Aorta (tissue), 5 donors: ENCODE results near the gene NFKBIZ. TPM values are rescaled to one million over a fixed set of nuclear protein-coding genes. Genes with fewer than 3 reads are reported as not detected.

Source experiments
- ATAC-seq: fragments of 200-7000 bp; cut with Tn5 transposase; one replicate; pipeline ENCODE4 v1.9.1; 2022; ENCODE audit warnings: moderate library complexity; ENCODE audit not compliant: low FRiP score
- DNase-seq, 2 donors: peaks; one replicate each; pipeline ENCODE4 v3.0.0-alpha.2; 2020
- H3K27ac ChIP-seq, 2 donors: one replicate each; pipeline ENCODE4 v1.5.1; 2013; ENCODE audit warnings: low read length in 2 of 2, mild to moderate bottlenecking in 2 of 2, moderate library complexity in 2 of 2, control low read depth in 1 of 2, inconsistent platforms in 1 of 2, low read depth in 1 of 2
- H3K27me3 ChIP-seq, 2 donors: one replicate each; pipeline ENCODE4 v1.6.1; 2013; ENCODE audit warnings: control low read depth in 1 of 2, low read length in 1 of 2, mild to moderate bottlenecking in 1 of 2, moderate library complexity in 1 of 2; ENCODE audit not compliant: insufficient read depth in 2 of 2, control insufficient read depth in 1 of 2
- H3K36me3 ChIP-seq, 2 donors: one replicate each; pipeline ENCODE4 v1.6.1; 2013; ENCODE audit warnings: control low read depth in 1 of 2, low read length in 1 of 2, mild to moderate bottlenecking in 1 of 2; ENCODE audit not compliant: insufficient read depth in 2 of 2, control insufficient read depth in 1 of 2
- H3K4me1 ChIP-seq, 2 donors: one replicate each; pipeline ENCODE4 v1.6.1; 2013; ENCODE audit warnings: low read length in 2 of 2, control low read depth in 1 of 2, mild to moderate bottlenecking in 1 of 2, moderate library complexity in 1 of 2; ENCODE audit not compliant: insufficient read depth in 2 of 2, control insufficient read depth in 1 of 2
- H3K4me3 ChIP-seq, 2 donors: one replicate each; pipeline ENCODE4 v1.5.1; 2013; ENCODE audit warnings: low read length in 2 of 2, control low read depth in 1 of 2, mild to moderate bottlenecking in 1 of 2
- H3K9me3 ChIP-seq: one replicate; pipeline ENCODE4 v1.6.1; 2013; ENCODE audit warnings: mild to moderate bottlenecking, low read length; ENCODE audit not compliant: control insufficient read depth
- WGBS, 2 donors: extraction: QIAGEN DNeasy Blood & Tissue Kit; methylation state at CpG; one replicate each; pipeline ENCODE4 v1.1.7; 2013; 5-methylcytosine and 5-hydroxymethylcytosine counted together
- intact Hi-C, 2 donors: fragments of 100-400 bp; cut with DNase I; formaldehyde crosslinking; loops; one replicate each; pipeline versions ENCODE4 v1.14.2 to v1.15.0; 2022
- polyA plus RNA-seq, 2 donors: library from polyadenylated mRNA; stranded (reverse); fragments of 200-250 nt; gene quantifications; one replicate each; pipeline ENCODE4 v1.2.3, GENCODE V29; 2013
- total RNA-seq, 2 donors: library from RNA; stranded (reverse); fragmentation: NEBNext Ultra II Directional; extraction: Animal tissue kit (Norgen Biotek cat#: 25700); gene quantifications; one replicate each; pipeline ENCODE4 v1.2.1, GENCODE V29; 2021
- donor health status: healthy with polysubstance abuse.
- donor health status: Bipolar disorder and iron deficiency.
- donor health status: DM: no; HTN: no; CAD: no.
- donor health status: DM: no; HTN: no; CAD: no.
- donor health status: DM: yes; HTN: yes; CAD: no.

Gene NFKBIZ
- total and polyA plus RNA-seq, 4 donors: 6.5 to 198 (median 87.3) TPM

- no peak for DNase-seq
- Histone ChIP-seq H3K4me3 (peak overlapping the region; percentile 77 to 100), H3K36me3 (peaks cover 11 to 13% of the 10 kb centered on the region in 2 donors), H3K4me1 (peaks cover 5 to 6% of the 10 kb centered on the region in 2 donors), H3K27me3 (peaks cover 0 to 2% of the 10 kb centered on the region in 2 donors), H3K9me3 (no peaks in the 10 kb centered on the region), H3K27ac (no peak overlapping the region)
- WGBS, 2 donors: 37 to 40% methylated on average over 5 of the region's 5 CpGs
- no peak for ATAC-seq
- intact Hi-C loops: no loop called here
Observed at GRCh38 chr3:101851072-101851770, 1.9 kb downstream of the NFKBIZ start.

GRCh38 chr3:101851850-101852714, 2.8 kb downstream of the NFKBIZ start:
- ATAC-seq: no peak
- Histone ChIP-seq H3K27ac (peak overlapping the region in 1 of 2 donors; percentile 33), H3K36me3 (peaks cover 11 to 13% of the 10 kb centered on the region in 2 donors), H3K4me1 (peaks cover 5 to 6% of the 10 kb centered on the region in 2 donors), H3K9me3 (no peaks in the 10 kb centered on the region), H3K4me3 (peak overlapping the region; percentile 77 to 100), H3K27me3 (peaks cover 0 to 2% of the 10 kb centered on the region in 2 donors)
- DNase-seq: no peak
- 74 to 84% methylated on average over 6 of the region's 6 CpGs for WGBS, 2 donors
- intact Hi-C loops: no loop called here

GRCh38 chr3:101852983-101853840, 3.9 kb downstream of the NFKBIZ start:
- peaks cover 16 to 17% of the 10 kb centered on the region in 2 donors for H3K36me3 ChIP-seq
- no peak for DNase-seq
- H3K9me3 ChIP-seq: no peaks in the 10 kb centered on the region
- H3K4me3 ChIP-seq: no peak overlapping the region
- intact Hi-C loops: no loop called here
- no peak for ATAC-seq
- H3K27ac ChIP-seq: no peak overlapping the region
- H3K27me3 ChIP-seq: peaks cover 0 to 2% of the 10 kb centered on the region in 2 donors
- 94 to 97% methylated on average over 8 of the region's 8 CpGs for WGBS, 2 donors
- peaks cover 5 to 8% of the 10 kb centered on the region in 2 donors for H3K4me1 ChIP-seq

GRCh38 chr3:101853982-101854381, 4.7 kb downstream of the NFKBIZ start:
- H3K27me3 ChIP-seq: peaks cover 0 to 2% of the 10 kb centered on the region in 2 donors
- ATAC-seq: no peak
- DNase-seq: no peak
- no peak overlapping the region for H3K4me3 ChIP-seq
- 94 to 96% methylated on average over 3 of the region's 3 CpGs for WGBS, 2 donors
- H3K36me3 ChIP-seq: peaks cover 17 to 20% of the 10 kb centered on the region in 2 donors
- no peak overlapping the region for H3K27ac ChIP-seq
- intact Hi-C loops: no loop called here
- H3K9me3 ChIP-seq: no peaks in the 10 kb centered on the region
- peaks cover 5 to 8% of the 10 kb centered on the region in 2 donors for H3K4me1 ChIP-seq

- DNase-seq (no peak), ATAC-seq (no peak)
- H3K27ac ChIP-seq: peak overlapping the region in 1 of 2 donors; percentile 59
- peaks cover 17 to 20% of the 10 kb centered on the region in 2 donors for H3K36me3 ChIP-seq
- no peaks in the 10 kb centered on the region for H3K9me3 ChIP-seq
- 93 to 98% methylated on average over 2 of the region's 2 CpGs for WGBS, 2 donors
- H3K27me3 ChIP-seq: no peaks in the 10 kb centered on the region
- peaks cover 5 to 8% of the 10 kb centered on the region in 2 donors for H3K4me1 ChIP-seq
- H3K4me3 ChIP-seq: no peak overlapping the region
- intact Hi-C loops: no loop called here
Observed at GRCh38 chr3:101854608-101855304, 5.4 kb downstream of the NFKBIZ start.

- WGBS, 2 donors: 89 to 92% methylated on average over 8 of the region's 8 CpGs
- Histone ChIP-seq H3K9me3 (no peaks in the 10 kb centered on the region), H3K4me1 (peaks cover 0 to 8% of the 10 kb centered on the region in 2 donors), H3K27ac (no peak overlapping the region), H3K27me3 (no peaks in the 10 kb centered on the region), H3K4me3 (no peak overlapping the region), H3K36me3 (peaks cover 18 to 20% of the 10 kb centered on the region in 2 donors)
- DNase-seq (no peak), ATAC-seq (no peak)
- intact Hi-C loops: no loop called here
Observed at GRCh38 chr3:101857301-101857741, 8.0 kb downstream of the NFKBIZ start.

- intact Hi-C loops: no loop called here
- DNase-seq: no peak
- Histone ChIP-seq H3K4me1 (peaks cover 0 to 4% of the 10 kb centered on the region in 2 donors), H3K27ac (no peak overlapping the region), H3K4me3 (no peak overlapping the region), H3K36me3 (peaks cover 14 to 15% of the 10 kb centered on the region in 2 donors), H3K27me3 (no peaks in the 10 kb centered on the region), H3K9me3 (no peaks in the 10 kb centered on the region)
- ATAC-seq: no peak
- WGBS, 2 donors: 88 to 89% methylated on average over 4 of the region's 4 CpGs
Observed at GRCh38 chr3:101858464-101859030, 9.2 kb downstream of the NFKBIZ start.
